Nephron (organoid): Measurements from ENCODE around the gene SLCO4A1.

Experiments
- H3K27ac Mint-ChIP-seq, 3 experiments: 2 replicates each; pipeline ENCODE4 v1.8.0; 2020; ENCODE audit warnings: mixed read lengths in 3 of 3, mild to moderate bottlenecking in 2 of 3, moderate library complexity in 1 of 3
- H3K27me3 Mint-ChIP-seq: 2 replicates; pipeline ENCODE4 v1.8.0; 2021; ENCODE audit warnings: low read depth, mild to moderate bottlenecking, moderate library complexity, mixed read lengths
- H3K36me3 Mint-ChIP-seq: 2 replicates; pipeline ENCODE4 v1.8.0; 2020; ENCODE audit warnings: low read depth, mixed read lengths
- H3K4me1 Mint-ChIP-seq: 2 replicates; pipeline ENCODE4 v1.8.0; 2020; ENCODE audit warnings: mixed read lengths
- H3K4me3 Mint-ChIP-seq, 3 experiments: 2 replicates each; pipeline ENCODE4 v1.8.0; 2020; ENCODE audit warnings: mild to moderate bottlenecking in 3 of 3, mixed read lengths in 3 of 3, moderate library complexity in 2 of 3
- H3K9me3 Mint-ChIP-seq: 2 replicates; pipeline ENCODE4 v1.8.0; 2020; ENCODE audit warnings: mixed read lengths
- TF ChIP-seq, protein P1 (sequence below), 3 experiments: fragments of 200-600 bp; sonication (generic); IDR thresholded peaks; one replicate each; pipeline ENCODE4 v1.5.0; 2021; ENCODE audit warnings: antibody characterized with exemption in 3 of 3; ENCODE audit not compliant: unreplicated experiment in 3 of 3

SLCO4A1 gene

DNA sequence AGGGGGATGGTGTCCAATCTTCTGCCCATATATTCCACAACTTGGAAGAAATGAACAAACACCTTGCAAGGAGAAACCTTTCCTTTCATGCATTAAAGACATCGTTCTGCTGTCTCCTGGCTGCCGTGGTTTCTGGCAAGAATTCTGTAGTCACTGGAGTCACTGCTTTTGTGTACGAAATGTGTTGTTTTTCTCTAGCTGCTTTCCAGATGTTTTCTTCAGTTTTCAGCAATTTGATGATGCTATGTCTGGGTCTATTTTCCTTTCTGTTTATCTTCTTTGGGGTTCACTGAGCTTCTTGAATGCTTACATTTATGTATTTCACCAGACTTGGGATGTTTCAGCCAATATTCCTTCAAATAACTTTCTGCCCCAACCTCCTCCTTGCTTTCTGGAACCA lies 40.6 kb upstream of the SLCO4A1 start:
- H3K4me1 Mint-ChIP-seq = peaks cover 8% of the 10 kb centered on the region
- TF ChIP-seq, protein P1, sequence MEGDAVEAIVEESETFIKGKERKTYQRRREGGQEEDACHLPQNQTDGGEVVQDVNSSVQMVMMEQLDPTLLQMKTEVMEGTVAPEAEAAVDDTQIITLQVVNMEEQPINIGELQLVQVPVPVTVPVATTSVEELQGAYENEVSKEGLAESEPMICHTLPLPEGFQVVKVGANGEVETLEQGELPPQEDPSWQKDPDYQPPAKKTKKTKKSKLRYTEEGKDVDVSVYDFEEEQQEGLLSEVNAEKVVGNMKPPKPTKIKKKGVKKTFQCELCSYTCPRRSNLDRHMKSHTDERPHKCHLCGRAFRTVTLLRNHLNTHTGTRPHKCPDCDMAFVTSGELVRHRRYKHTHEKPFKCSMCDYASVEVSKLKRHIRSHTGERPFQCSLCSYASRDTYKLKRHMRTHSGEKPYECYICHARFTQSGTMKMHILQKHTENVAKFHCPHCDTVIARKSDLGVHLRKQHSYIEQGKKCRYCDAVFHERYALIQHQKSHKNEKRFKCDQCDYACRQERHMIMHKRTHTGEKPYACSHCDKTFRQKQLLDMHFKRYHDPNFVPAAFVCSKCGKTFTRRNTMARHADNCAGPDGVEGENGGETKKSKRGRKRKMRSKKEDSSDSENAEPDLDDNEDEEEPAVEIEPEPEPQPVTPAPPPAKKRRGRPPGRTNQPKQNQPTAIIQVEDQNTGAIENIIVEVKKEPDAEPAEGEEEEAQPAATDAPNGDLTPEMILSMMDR (IDR thresholded peaks at IDR 0.05; ENCODE audit: unreplicated experiment in 3 of 3) = no peak
- H3K27ac Mint-ChIP-seq = no peak overlapping the region
- H3K4me3 Mint-ChIP-seq = no peak overlapping the region
- H3K27me3 Mint-ChIP-seq = peaks cover 60% of the 10 kb centered on the region
- H3K36me3 Mint-ChIP-seq = no peaks in the 10 kb centered on the region
- H3K9me3 Mint-ChIP-seq = no peaks in the 10 kb centered on the region

DNA sequence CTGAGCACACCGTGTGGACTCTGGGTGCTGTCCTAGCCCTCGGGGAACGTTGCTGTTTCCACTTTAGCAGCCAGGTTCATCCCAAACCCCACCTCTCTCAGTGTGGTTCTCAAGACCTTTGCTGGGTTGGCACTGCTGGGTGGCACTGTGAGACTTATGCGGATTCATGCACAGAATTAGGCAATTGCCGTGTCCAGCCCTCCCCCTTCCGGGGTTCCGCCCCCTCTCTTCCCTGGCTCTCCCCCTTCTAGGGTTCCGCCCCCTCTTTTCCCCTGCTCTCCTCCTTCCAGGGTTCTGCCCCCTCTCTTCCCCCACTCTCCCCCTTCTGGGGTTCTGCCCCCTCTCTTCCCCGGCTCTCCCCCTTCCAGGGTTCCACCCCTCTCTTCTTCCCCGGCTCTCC lies 39.8 kb upstream of the SLCO4A1 start:
- Mint-ChIP-seq H3K36me3 (no peaks in the 10 kb centered on the region), H3K4me3 (no peak overlapping the region), H3K27me3 (peaks cover 53% of the 10 kb centered on the region), H3K27ac (no peak overlapping the region), H3K4me1 (peaks cover 13% of the 10 kb centered on the region), H3K9me3 (no peaks in the 10 kb centered on the region)
- TF ChIP-seq, protein P1 (IDR thresholded peaks at IDR 0.05; ENCODE audit: unreplicated experiment in 3 of 3) = no peak

DNA sequence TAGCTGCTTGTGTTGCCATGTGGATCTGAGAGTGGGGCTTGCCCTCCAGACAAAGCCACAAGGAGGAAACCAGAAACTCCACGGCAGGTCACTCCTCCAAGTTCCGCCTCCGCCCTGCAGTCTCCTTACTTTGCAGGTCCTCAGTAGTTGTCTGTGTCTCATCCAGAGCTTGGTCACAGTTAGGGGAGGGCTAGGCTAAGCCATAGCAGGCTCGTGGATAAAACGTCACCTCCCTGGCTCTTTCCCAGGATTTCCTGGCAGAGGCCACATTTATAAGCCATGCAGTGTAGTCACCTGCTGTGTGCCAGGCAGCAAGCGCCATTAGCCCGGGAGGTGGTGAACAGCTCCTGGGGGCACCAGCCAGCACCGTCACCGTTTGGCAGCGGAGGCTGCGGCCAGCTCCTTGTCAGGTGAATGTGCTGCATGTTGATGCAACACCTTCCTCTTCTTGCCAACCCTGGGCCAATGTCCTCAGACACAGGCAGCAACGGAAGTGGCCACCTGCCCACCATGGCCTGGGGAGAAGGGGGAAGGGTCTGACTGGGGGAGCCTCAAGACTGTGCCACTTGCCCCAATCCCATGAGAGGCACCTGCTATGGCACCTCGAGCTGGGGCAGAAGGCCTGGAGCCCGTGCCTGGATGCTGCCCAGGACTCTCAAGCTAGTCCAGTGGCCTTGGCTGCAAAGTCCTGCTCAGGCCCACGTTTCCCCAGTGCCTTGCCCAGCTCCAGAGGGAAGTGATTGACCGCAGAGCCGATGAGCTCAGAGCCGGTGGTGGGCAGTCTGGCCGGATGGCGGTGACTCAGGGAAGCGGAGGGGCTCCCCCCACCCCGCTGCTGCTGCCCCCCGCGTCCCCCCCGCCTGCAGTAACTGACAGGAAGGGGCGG lies 39.0 kb upstream of the SLCO4A1 start:
- H3K4me3 Mint-ChIP-seq = no peak overlapping the region
- H3K27ac Mint-ChIP-seq = no peak overlapping the region
- TF ChIP-seq, protein P1 (IDR thresholded peaks at IDR 0.05; ENCODE audit: unreplicated experiment in 3 of 3) = no peak
- H3K9me3 Mint-ChIP-seq = no peaks in the 10 kb centered on the region
- peaks cover 14% of the 10 kb centered on the region for H3K4me1 Mint-ChIP-seq
- H3K27me3 Mint-ChIP-seq = peaks cover 46% of the 10 kb centered on the region
- H3K36me3 Mint-ChIP-seq = no peaks in the 10 kb centered on the region

DNA sequence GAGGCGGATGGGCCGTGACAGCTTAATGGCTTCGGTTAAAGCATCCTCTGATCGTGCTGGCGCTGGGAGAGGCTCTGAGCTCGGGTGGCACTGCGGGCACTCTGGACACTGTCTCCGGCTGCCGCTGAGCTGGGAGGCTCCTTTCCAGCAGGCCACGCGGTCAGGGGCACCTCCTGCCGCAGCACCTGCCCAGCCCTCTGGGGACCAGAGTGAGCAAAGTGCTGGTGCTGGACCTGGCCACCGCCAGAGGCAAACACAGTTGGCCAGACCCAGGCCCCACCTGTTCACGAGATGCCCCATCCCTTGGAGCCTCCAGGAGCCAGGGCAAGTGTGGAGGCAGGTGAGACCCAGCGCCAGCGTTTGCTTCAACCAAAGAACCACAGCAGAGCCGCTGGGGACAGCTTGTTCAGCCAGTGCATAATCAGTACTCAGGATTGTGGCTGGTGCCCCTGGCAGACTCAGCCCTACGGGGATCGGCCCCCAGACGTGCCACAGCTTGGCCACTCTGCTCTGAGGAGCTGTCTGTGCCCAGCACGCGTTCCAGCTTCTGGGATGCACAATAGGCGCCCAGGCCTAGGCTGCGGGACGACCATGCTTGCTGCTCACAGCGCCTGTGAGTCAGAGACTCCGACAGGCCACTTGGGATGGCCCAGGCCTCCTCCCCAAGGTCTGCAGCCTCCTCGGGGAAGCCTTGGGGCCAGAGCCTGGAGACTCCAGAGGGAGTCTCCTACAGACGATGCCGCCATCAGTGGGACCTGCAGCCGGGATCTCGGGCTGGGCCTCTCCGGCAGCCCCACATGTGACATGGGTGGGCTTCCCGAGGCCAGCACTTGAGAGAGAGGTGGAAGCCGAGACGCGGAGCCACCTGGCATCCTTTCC lies 38.2 kb upstream of the SLCO4A1 start:
- Mint-ChIP-seq H3K27ac (no peak overlapping the region), H3K4me3 (no peak overlapping the region), H3K27me3 (peaks cover 39% of the 10 kb centered on the region), H3K9me3 (no peaks in the 10 kb centered on the region), H3K36me3 (no peaks in the 10 kb centered on the region), H3K4me1 (peaks cover 16% of the 10 kb centered on the region)
- TF ChIP-seq, protein P1 (IDR thresholded peaks at IDR 0.05; ENCODE audit: unreplicated experiment in 3 of 3) = no peak

DNA sequence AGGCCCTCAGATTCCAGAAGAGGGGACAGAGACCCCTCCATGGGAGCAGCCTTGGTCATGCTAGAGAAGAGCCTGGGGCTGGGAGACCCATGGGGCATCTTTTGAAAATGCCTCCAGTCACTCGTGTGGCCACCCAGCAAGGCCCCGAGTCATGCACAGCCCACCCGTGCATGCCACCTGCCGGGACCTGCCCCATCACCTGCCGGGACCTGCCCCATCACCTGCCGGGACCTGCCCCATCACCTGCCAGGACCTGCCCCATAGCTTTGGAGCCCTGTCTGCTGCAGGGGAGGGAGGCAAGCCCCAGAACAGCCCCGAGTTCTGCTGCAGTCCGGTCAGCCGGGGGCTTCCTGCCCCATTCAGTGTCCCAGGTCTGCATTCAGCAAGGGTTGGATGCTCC lies 37.5 kb upstream of the SLCO4A1 start:
- TF ChIP-seq, protein P1 (IDR thresholded peaks at IDR 0.05; ENCODE audit: unreplicated experiment in 3 of 3) = no peak
- no peaks in the 10 kb centered on the region for H3K36me3 Mint-ChIP-seq

More for the DNA sequence above, 37.5 kb upstream of the SLCO4A1 start:
- Mint-ChIP-seq H3K9me3 (no peaks in the 10 kb centered on the region), H3K27ac (no peak overlapping the region), H3K4me3 (no peak overlapping the region), H3K27me3 (peaks cover 35% of the 10 kb centered on the region), H3K4me1 (peaks cover 20% of the 10 kb centered on the region)
